ENCODE data around the gene POLR2M.

GRCh38 chr15:57691082-57691481 is 15.4 kb upstream of the POLR2M start:
- TF ChIP-seq, protein P1, sequence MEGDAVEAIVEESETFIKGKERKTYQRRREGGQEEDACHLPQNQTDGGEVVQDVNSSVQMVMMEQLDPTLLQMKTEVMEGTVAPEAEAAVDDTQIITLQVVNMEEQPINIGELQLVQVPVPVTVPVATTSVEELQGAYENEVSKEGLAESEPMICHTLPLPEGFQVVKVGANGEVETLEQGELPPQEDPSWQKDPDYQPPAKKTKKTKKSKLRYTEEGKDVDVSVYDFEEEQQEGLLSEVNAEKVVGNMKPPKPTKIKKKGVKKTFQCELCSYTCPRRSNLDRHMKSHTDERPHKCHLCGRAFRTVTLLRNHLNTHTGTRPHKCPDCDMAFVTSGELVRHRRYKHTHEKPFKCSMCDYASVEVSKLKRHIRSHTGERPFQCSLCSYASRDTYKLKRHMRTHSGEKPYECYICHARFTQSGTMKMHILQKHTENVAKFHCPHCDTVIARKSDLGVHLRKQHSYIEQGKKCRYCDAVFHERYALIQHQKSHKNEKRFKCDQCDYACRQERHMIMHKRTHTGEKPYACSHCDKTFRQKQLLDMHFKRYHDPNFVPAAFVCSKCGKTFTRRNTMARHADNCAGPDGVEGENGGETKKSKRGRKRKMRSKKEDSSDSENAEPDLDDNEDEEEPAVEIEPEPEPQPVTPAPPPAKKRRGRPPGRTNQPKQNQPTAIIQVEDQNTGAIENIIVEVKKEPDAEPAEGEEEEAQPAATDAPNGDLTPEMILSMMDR (IDR thresholded peaks at IDR 0.05; ENCODE audit: low read depth, low read length, poor library complexity, severe bottlenecking): no peak
- no peak for TF ChIP-seq EZH2phosphoT487 (IDR thresholded peaks at IDR 0.05; ENCODE audit: borderline replicate concordance, low read length)

Measured in DOHH2 (cell line).